Parathyroid adenoma (tissue), 2 donors: Measurements from ENCODE around the gene GSG1L.

Experiments used
- H2AFZ ChIP-seq: fragments of 300-600 bp; sonication (generic); one replicate; pipeline ENCODE4 v1.7.0; 2017; ENCODE audit warnings: antibody characterized with exemption, mild to moderate bottlenecking
- H3K27ac ChIP-seq: fragments of 300-600 bp; sonication (generic); one replicate; pipeline ENCODE4 v1.7.0; 2017
- H3K27me3 ChIP-seq: fragments of 300-600 bp; sonication (generic); one replicate; pipeline ENCODE4 v1.7.0; 2017; ENCODE audit warnings: low read length; ENCODE audit not compliant: control insufficient read depth, insufficient read depth
- H3K36me3 ChIP-seq: fragments of 300-600 bp; sonication (generic); one replicate; pipeline ENCODE4 v1.7.0; 2017; ENCODE audit warnings: low read length; ENCODE audit not compliant: control insufficient read depth, insufficient read depth
- H3K4me1 ChIP-seq: fragments of 300-600 bp; sonication (generic); one replicate; pipeline ENCODE4 v1.7.0; 2017; ENCODE audit warnings: control low read depth
- H3K4me2 ChIP-seq: fragments of 300-600 bp; sonication (generic); one replicate; pipeline ENCODE4 v1.7.0; 2017; ENCODE audit warnings: low read length
- H3K4me3 ChIP-seq: fragments of 300-600 bp; sonication (generic); one replicate; pipeline ENCODE4 v1.7.0; 2017; ENCODE audit warnings: low read depth, low read length
- H3K79me2 ChIP-seq: fragments of 300-600 bp; sonication (generic); one replicate; pipeline ENCODE4 v1.7.0; 2017; ENCODE audit warnings: control low read depth
- H3K9ac ChIP-seq: fragments of 300-600 bp; sonication (generic); one replicate; pipeline ENCODE4 v1.7.0; 2017; ENCODE audit warnings: mild to moderate bottlenecking
- H3K9me3 ChIP-seq: fragments of 300-600 bp; sonication (generic); one replicate; pipeline ENCODE4 v1.7.0; 2017; ENCODE audit warnings: low read length; ENCODE audit not compliant: control insufficient read depth
- TF ChIP-seq, protein P1 (sequence below): fragments of 300-600 bp; sonication (generic); IDR thresholded peaks from one replicate; pipeline ENCODE4 v1.7.0; 2017; ENCODE audit warnings: antibody characterized with exemption, mild to moderate bottlenecking
- donor health status: primary hyperparathyroidism.

The GSG1L gene

DNA sequence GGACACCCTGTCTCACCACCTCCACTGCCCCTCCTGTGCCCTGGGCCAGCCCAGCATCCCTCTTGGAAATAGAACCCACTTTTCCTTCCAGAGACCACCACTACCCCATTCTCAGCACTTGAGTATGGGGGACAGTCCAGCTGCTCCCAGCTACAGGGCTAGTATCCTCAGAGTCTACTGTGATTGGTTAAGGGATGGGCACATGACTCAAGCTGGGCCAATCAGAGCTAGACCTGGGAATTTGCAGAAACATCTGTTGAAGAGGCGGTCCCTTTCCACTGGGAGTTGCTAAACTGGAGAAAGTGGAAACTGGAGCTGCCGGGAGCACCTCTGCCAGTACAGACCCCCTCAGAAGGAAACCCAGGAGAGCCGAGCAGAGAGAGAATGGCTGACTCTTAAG lies 156.6 kb downstream of the GSG1L start:
- H3K9ac ChIP-seq, result no peak overlapping the region
- no peaks in the 10 kb centered on the region for H3K9me3 ChIP-seq
- H3K27me3 ChIP-seq, result no peaks in the 10 kb centered on the region
- H3K4me2 ChIP-seq, result no peak overlapping the region
- TF ChIP-seq, protein P1, sequence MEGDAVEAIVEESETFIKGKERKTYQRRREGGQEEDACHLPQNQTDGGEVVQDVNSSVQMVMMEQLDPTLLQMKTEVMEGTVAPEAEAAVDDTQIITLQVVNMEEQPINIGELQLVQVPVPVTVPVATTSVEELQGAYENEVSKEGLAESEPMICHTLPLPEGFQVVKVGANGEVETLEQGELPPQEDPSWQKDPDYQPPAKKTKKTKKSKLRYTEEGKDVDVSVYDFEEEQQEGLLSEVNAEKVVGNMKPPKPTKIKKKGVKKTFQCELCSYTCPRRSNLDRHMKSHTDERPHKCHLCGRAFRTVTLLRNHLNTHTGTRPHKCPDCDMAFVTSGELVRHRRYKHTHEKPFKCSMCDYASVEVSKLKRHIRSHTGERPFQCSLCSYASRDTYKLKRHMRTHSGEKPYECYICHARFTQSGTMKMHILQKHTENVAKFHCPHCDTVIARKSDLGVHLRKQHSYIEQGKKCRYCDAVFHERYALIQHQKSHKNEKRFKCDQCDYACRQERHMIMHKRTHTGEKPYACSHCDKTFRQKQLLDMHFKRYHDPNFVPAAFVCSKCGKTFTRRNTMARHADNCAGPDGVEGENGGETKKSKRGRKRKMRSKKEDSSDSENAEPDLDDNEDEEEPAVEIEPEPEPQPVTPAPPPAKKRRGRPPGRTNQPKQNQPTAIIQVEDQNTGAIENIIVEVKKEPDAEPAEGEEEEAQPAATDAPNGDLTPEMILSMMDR, result no peak
- H3K4me1 ChIP-seq, result no peaks in the 10 kb centered on the region
- H2AFZ ChIP-seq, result no peak overlapping the region
- no peak overlapping the region for H3K4me3 ChIP-seq
- H3K79me2 ChIP-seq, result no peaks in the 10 kb centered on the region
- no peak overlapping the region for H3K27ac ChIP-seq
- no peaks in the 10 kb centered on the region for H3K36me3 ChIP-seq

DNA sequence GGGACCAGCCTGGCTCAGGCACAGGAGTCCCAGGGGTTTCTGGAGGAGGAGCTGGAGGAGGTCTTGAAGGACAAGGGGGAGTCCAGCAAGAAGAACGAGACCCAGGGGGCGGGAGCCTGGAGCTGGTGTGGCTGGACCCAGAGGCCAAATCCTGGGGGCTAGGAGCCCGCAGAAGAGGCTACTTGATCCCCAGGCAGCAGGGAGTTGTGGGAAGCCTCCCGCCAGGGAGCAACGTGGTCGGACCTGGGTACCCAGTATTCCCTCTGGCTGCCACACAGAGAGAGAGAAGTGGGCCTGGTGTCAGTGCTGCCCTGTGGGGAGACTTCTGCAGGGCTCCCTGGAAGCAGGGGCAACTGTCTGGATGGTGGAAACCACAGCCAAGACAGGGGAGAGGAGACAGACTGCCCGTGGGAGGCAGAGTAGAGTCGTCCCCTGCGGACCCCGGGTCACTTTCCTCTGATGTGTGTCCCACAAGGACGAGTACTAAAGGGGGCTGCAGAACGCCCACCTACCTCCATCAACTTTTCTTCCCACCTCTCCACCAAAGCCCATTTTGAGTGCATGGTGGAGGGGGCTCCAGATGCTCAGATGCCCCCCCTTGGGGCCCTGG lies 160.4 kb downstream of the GSG1L start:
- Histone ChIP-seq H2AFZ (no peak overlapping the region), H3K27me3 (no peaks in the 10 kb centered on the region), H3K4me3 (no peak overlapping the region), H3K9me3 (no peaks in the 10 kb centered on the region), H3K27ac (no peak overlapping the region), H3K9ac (no peak overlapping the region), H3K36me3 (no peaks in the 10 kb centered on the region), H3K4me2 (no peak overlapping the region), H3K4me1 (no peaks in the 10 kb centered on the region), H3K79me2 (no peaks in the 10 kb centered on the region)
- TF ChIP-seq, protein P1, result no peak

GRCh38 chr16:27902551-27902950 lies 161.0 kb downstream of the GSG1L start:
- Histone ChIP-seq H3K4me2 (no peak overlapping the region), H3K27me3 (no peaks in the 10 kb centered on the region), H3K4me3 (no peak overlapping the region), H3K79me2 (no peaks in the 10 kb centered on the region), H3K27ac (no peak overlapping the region), H3K9me3 (no peaks in the 10 kb centered on the region), H3K9ac (no peak overlapping the region), H3K36me3 (no peaks in the 10 kb centered on the region), H2AFZ (no peak overlapping the region), H3K4me1 (no peaks in the 10 kb centered on the region)
- TF ChIP-seq, protein P1, result no peak

GRCh38 chr16:27901956-27902355 lies 161.6 kb downstream of the GSG1L start:
- no peak overlapping the region for H2AFZ ChIP-seq
- H3K79me2 ChIP-seq, result no peaks in the 10 kb centered on the region
- no peak overlapping the region for H3K4me3 ChIP-seq
- no peaks in the 10 kb centered on the region for H3K36me3 ChIP-seq
- H3K9ac ChIP-seq, result no peak overlapping the region
- TF ChIP-seq, protein P1, result no peak
- no peaks in the 10 kb centered on the region for H3K4me1 ChIP-seq
- H3K9me3 ChIP-seq, result no peaks in the 10 kb centered on the region
- H3K4me2 ChIP-seq, result no peak overlapping the region
- no peaks in the 10 kb centered on the region for H3K27me3 ChIP-seq
- H3K27ac ChIP-seq, result no peak overlapping the region

DNA sequence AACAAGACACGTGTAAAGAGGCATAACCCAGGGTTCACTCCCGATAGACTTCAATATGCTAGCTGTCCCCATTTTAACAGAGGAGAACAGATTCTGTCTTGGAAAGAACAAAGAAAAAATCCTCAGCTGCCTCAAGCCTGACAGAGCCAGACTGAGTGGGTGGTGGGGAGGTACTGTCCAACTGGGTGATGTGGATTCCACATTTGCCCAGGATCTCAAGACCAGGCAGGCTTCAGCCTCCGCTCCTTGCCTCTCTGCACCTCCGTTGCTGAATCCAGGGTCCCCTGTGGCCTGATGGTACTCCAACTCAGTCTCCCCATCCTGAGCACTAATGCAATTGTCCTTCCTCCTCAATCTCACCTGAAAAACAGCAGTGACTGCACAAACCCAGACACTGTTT lies 163.8 kb downstream of the GSG1L start:
- TF ChIP-seq, protein P1, result no peak
- H3K27me3 ChIP-seq, result no peaks in the 10 kb centered on the region
- H3K4me2 ChIP-seq, result no peak overlapping the region
- no peaks in the 10 kb centered on the region for H3K36me3 ChIP-seq
- no peak overlapping the region for H3K4me3 ChIP-seq
- no peak overlapping the region for H3K9ac ChIP-seq
- no peak overlapping the region for H3K27ac ChIP-seq
- no peak overlapping the region for H2AFZ ChIP-seq
- H3K4me1 ChIP-seq, result no peaks in the 10 kb centered on the region
- H3K79me2 ChIP-seq, result no peaks in the 10 kb centered on the region
- H3K9me3 ChIP-seq, result no peaks in the 10 kb centered on the region
